ENCODE results near the gene ATP6V1F.

GRCh38 chr7:128900237-128900636, 37.6 kb downstream of the ATP6V1F start:
- TF ChIP-seq YY1 (IDR thresholded peaks at IDR 0.05; ENCODE audit: insufficient read depth, insufficient read length) (no peak), ZNF274 (IDR thresholded peaks at IDR 0.05; ENCODE audit: low read depth, low read length) (no peak), SUZ12 (IDR thresholded peaks at IDR 0.05; ENCODE audit: extremely low read depth, insufficient read depth, insufficient read length) (no peak)
